ENCODE results near the gene ETV5. TPM values are rescaled to one million over a fixed set of nuclear protein-coding genes. Genes with fewer than 3 reads are reported as not detected.

Gene ETV5
- total RNA-seq, result 51.3 and 54.1 TPM in 2 replicates
- long read RNA-seq, partial matches to known transcripts, result 7 of 19 reads
- long read RNA-seq, other reads (novel, unspliced or antisense), result 10 of 19 reads

GRCh38 chr3:186108941-186109865, at the start of gene ETV5:
TSS of gene ETV5 (minus strand) at chr3:186109089. CDS start at chr3:186105868, 3,221 bp downstream.
- Mint-ChIP-seq H3K4me3 (ENCODE audit: low read depth) (peak within 1 kb of the TSS; percentile 81), H3K9me3 (ENCODE audit: low read depth) (no peaks in the 10 kb centered on the region), H3K27ac (peak within 1 kb of the TSS; percentile 98), H3K36me3 (ENCODE audit: insufficient read depth) (peaks cover 2% of the 10 kb centered on the region), H3K4me1 (ENCODE audit: low read depth) (peaks cover 38% of the 10 kb centered on the region), H3K27me3 (peaks cover 16% of the 10 kb centered on the region)
- peak; percentile 98 for DNase-seq (ENCODE audit: low spot score, unreplicated experiment)
- TF ChIP-seq, protein P1, sequence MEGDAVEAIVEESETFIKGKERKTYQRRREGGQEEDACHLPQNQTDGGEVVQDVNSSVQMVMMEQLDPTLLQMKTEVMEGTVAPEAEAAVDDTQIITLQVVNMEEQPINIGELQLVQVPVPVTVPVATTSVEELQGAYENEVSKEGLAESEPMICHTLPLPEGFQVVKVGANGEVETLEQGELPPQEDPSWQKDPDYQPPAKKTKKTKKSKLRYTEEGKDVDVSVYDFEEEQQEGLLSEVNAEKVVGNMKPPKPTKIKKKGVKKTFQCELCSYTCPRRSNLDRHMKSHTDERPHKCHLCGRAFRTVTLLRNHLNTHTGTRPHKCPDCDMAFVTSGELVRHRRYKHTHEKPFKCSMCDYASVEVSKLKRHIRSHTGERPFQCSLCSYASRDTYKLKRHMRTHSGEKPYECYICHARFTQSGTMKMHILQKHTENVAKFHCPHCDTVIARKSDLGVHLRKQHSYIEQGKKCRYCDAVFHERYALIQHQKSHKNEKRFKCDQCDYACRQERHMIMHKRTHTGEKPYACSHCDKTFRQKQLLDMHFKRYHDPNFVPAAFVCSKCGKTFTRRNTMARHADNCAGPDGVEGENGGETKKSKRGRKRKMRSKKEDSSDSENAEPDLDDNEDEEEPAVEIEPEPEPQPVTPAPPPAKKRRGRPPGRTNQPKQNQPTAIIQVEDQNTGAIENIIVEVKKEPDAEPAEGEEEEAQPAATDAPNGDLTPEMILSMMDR (IDR thresholded peaks at IDR 0.05; ENCODE audit: unreplicated experiment), result no peak

DNA sequence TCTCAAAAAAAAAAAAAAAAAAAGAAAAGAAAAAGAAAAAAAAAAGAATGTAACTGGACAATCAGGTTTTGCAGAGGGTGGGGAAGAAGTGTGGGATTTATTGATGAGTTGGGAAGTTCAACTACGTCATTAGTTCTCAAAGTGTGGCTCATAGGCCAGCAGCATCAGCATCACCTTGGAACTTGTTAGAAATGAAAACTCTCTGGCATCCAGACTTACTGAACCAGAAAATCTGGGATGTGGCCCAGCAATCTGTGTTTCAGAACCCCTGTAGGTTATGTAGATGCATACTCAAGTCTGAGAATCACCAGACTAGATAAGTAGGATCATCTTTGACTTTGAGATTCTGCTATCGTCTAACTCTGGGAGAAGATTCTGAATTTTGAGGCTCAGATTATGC, 45.8 kb upstream of the ETV5 start:
- Mint-ChIP-seq H3K4me1 (ENCODE audit: low read depth) (no peaks in the 10 kb centered on the region), H3K36me3 (ENCODE audit: insufficient read depth) (no peaks in the 10 kb centered on the region), H3K9me3 (ENCODE audit: low read depth) (no peaks in the 10 kb centered on the region), H3K27me3 (peaks cover 6% of the 10 kb centered on the region), H3K4me3 (ENCODE audit: low read depth) (no peak overlapping the region), H3K27ac (no peak overlapping the region)
- no peak for DNase-seq (ENCODE audit: low spot score, unreplicated experiment)
- TF ChIP-seq, protein P1 (IDR thresholded peaks at IDR 0.05; ENCODE audit: unreplicated experiment), result no peak

GRCh38 chr3:186152889-186153292, 44.0 kb upstream of the ETV5 start:
- no peaks in the 10 kb centered on the region for H3K4me1 Mint-ChIP-seq (ENCODE audit: low read depth)
- no peak for DNase-seq (ENCODE audit: low spot score, unreplicated experiment)
- peaks cover 9% of the 10 kb centered on the region for H3K27me3 Mint-ChIP-seq
- H3K9me3 Mint-ChIP-seq (ENCODE audit: low read depth), result no peaks in the 10 kb centered on the region
- H3K27ac Mint-ChIP-seq, result no peak overlapping the region
- no peak overlapping the region for H3K4me3 Mint-ChIP-seq (ENCODE audit: low read depth)
- TF ChIP-seq, protein P1 (IDR thresholded peaks at IDR 0.05; ENCODE audit: unreplicated experiment), result no peak
- H3K36me3 Mint-ChIP-seq (ENCODE audit: insufficient read depth), result no peaks in the 10 kb centered on the region

- H3K27ac Mint-ChIP-seq, result no peak overlapping the region
- DNase-seq (ENCODE audit: low spot score, unreplicated experiment), result no peak
- TF ChIP-seq, protein P1 (IDR thresholded peaks at IDR 0.05; ENCODE audit: unreplicated experiment), result no peak
- H3K27me3 Mint-ChIP-seq, result peaks cover 9% of the 10 kb centered on the region
- no peaks in the 10 kb centered on the region for H3K4me1 Mint-ChIP-seq (ENCODE audit: low read depth)
- H3K36me3 Mint-ChIP-seq (ENCODE audit: insufficient read depth), result no peaks in the 10 kb centered on the region
- H3K9me3 Mint-ChIP-seq (ENCODE audit: low read depth), result no peaks in the 10 kb centered on the region
- H3K4me3 Mint-ChIP-seq (ENCODE audit: low read depth), result no peak overlapping the region
These were observed 43.5 kb upstream of the ETV5 start for GRCh38 chr3:186152361-186152798.

- Mint-ChIP-seq H3K9me3 (ENCODE audit: low read depth) (no peaks in the 10 kb centered on the region), H3K4me1 (ENCODE audit: low read depth) (no peaks in the 10 kb centered on the region), H3K27me3 (peaks cover 9% of the 10 kb centered on the region), H3K27ac (no peak overlapping the region), H3K4me3 (ENCODE audit: low read depth) (no peak overlapping the region), H3K36me3 (ENCODE audit: insufficient read depth) (no peaks in the 10 kb centered on the region)
- TF ChIP-seq, protein P1 (IDR thresholded peaks at IDR 0.05; ENCODE audit: unreplicated experiment), result no peak
- no peak for DNase-seq (ENCODE audit: low spot score, unreplicated experiment)
These were observed 42.4 kb upstream of the ETV5 start for GRCh38 chr3:186151077-186151971.
